ENCODE data around the gene RGS2.

Gene RGS2

GRCh38 chr1:192797143-192797542 lies 11.7 kb upstream of the RGS2 start:
- DNase-seq: no peak

- no peak for DNase-seq
Measured at GRCh38 chr1:192797891-192798290, 10.9 kb upstream of the RGS2 start.

- DNase-seq: no peak
Measured at GRCh38 chr1:192801451-192801850, 7.4 kb upstream of the RGS2 start.

GRCh38 chr1:192802406-192802805 lies 6.4 kb upstream of the RGS2 start:
- no peak for DNase-seq

- no peak for DNase-seq
Measured at GRCh38 chr1:192803501-192803900, 5.3 kb upstream of the RGS2 start.

GRCh38 chr1:192805832-192806323 lies 3.0 kb upstream of the RGS2 start:
- DNase-seq: no peak

GRCh38 chr1:192807211-192808162 lies 1.4 kb upstream of the RGS2 start:
- DNase-seq: no peak

GRCh38 chr1:192808163-192808517 lies 699 bp upstream of the RGS2 start:
- no peak for DNase-seq

- DNase-seq: no peak
Measured at GRCh38 chr1:192809307-192810252, 741 bp downstream of the RGS2 start.

- DNase-seq: no peak
Measured at GRCh38 chr1:192810253-192810880, 1.5 kb downstream of the RGS2 start.

- DNase-seq: no peak
Measured at GRCh38 chr1:192811006-192811405, 2.2 kb downstream of the RGS2 start.

GRCh38 chr1:192811594-192812239 lies 2.9 kb downstream of the RGS2 start:
- DNase-seq: no peak

- DNase-seq: no peak
Measured at GRCh38 chr1:192812420-192813209, 3.8 kb downstream of the RGS2 start.

- no peak for DNase-seq
Measured at GRCh38 chr1:192814805-192815204, 6.0 kb downstream of the RGS2 start.

- DNase-seq: no peak
Measured at GRCh38 chr1:192817246-192817645, 8.4 kb downstream of the RGS2 start.

GRCh38 chr1:192821296-192821695 lies 12.5 kb downstream of the RGS2 start:
- DNase-seq: no peak

- DNase-seq: no peak
Measured at GRCh38 chr1:192824511-192824910, 15.7 kb downstream of the RGS2 start.

GRCh38 chr1:192826791-192827546 lies 18.1 kb downstream of the RGS2 start:
- DNase-seq: no peak

- DNase-seq: no peak
Measured at GRCh38 chr1:192830595-192831246, 21.9 kb downstream of the RGS2 start.

- DNase-seq: no peak
Measured at GRCh38 chr1:192831706-192832355, 23.0 kb downstream of the RGS2 start.
